ENCODE results near the gene CYGB. TPM values are rescaled to one million over a fixed set of nuclear protein-coding genes. Genes with fewer than 3 reads are reported as not detected.

Gene CYGB
- total and polyA plus RNA-seq, 2 of the 13 experiments (the other 11 are each of a cell fraction or from before 2014, with no cell fraction given) = 18.9 to 27.1 TPM

- WGBS (ENCODE audit: low lambda C conversion rate) = 56% methylated on average over 17 of the region's 17 CpGs
- FAIRE-seq = peak; percentile 32
- ATAC-seq = no peak
- H3K4me2 ChIP-seq (ENCODE audit: low read depth, low read length) = peak overlapping the region; percentile 73
- CTCF ChIA-PET (ENCODE audit: low intra/inter-chr PET ratio, low total read pairs) = interaction anchor here (1.8 kb wide), 1 partner anchor 61 kb away, joined by 5 read pairs; no protein-coding TSS in a partner anchor
- H2AFZ ChIP-seq (ENCODE audit: low read length) = no peak overlapping the region
- intact Hi-C loops (cut with micrococcal nuclease; ENCODE audit: unreplicated experiment) (loop anchor here (5.0 kb wide), 1 partner anchor 32 kb away; no protein-coding TSS in a partner anchor), in situ Hi-C loops (cut with HindIII; ENCODE audit: extremely low pct_ligation_motif_present, low pct_unique_long_range_greater_than_20kb) (loop anchor here (5.0 kb wide), 1 partner anchor 33 kb away; no protein-coding TSS in a partner anchor)
- peak overlapping the region; percentile 55 to 72 (median 58); a peak in 5 of 6 replicates for H3K4me3 ChIP-seq (replicated peaks in 1 of 3; ENCODE audit: insufficient read depth in 1 of 3, low read depth in 2 of 3, low read length in 3 of 3)
- TSS peak; percentile 63 for BruUV-seq (replicated peaks)
- DNase-seq (ENCODE audit: low spot score) = no peak
- no peaks in the 10 kb centered on the region for H3K9me3 ChIP-seq (ENCODE audit: low read length)
- H3K4me1 ChIP-seq (ENCODE audit: insufficient read depth, low read length) = peaks cover 50% of the 10 kb centered on the region
- no peaks in the 10 kb centered on the region for H4K20me1 ChIP-seq (ENCODE audit: insufficient read depth, low read length)
- POLR2A ChIA-PET = interaction anchor here (3.2 kb wide), 1 partner anchor 87 kb away, joined by 12 read pairs; no protein-coding TSS in a partner anchor
- H3K27me3 ChIP-seq (ENCODE audit: control insufficient read depth in 1 of 2, insufficient read depth in 2 of 2, low read length in 2 of 2) = peaks cover 11 to 44% of the 10 kb centered on the region in 2 experiments; a peak in 4 of 5 replicates
- no peak overlapping the region for H3K9ac ChIP-seq (ENCODE audit: insufficient read depth, low read depth, low read length)
- no peaks in the 10 kb centered on the region for H3K79me2 ChIP-seq (ENCODE audit: insufficient read depth, low read length)
- H3K36me3 ChIP-seq (replicated peaks in 1 of 2; ENCODE audit: control insufficient read depth in 1 of 2, insufficient read depth in 2 of 2, low read length in 2 of 2) = no peaks in the 10 kb centered on the region
- no peak overlapping the region for H3K27ac ChIP-seq (ENCODE audit: extremely low read length, insufficient read depth, low read length)
- TF ChIP-seq NR1H2 (CRISPR knock-in tag; IDR thresholded peaks at IDR 0.05; ENCODE audit: borderline replicate concordance, low read depth) (no peak), SIN3B (IDR thresholded peaks at IDR 0.05; ENCODE audit: low read length) (no peak), ZBTB38 (CRISPR knock-in tag; IDR thresholded peaks at IDR 0.05) (0 out of 2 replicates have a peak, but pooled peaks have one; percentile 39), THAP9 (CRISPR knock-in tag; IDR thresholded peaks at IDR 0.05; ENCODE audit: borderline replicate concordance) (0 out of 2 replicates have a peak, but pooled peaks have one; percentile 20), ZNF781 (CRISPR knock-in tag; IDR thresholded peaks at IDR 0.05; ENCODE audit: borderline replicate concordance, not compliant biosample characterization) (no peak), TEAD3 (CRISPR knock-in tag; optimal IDR thresholded peaks at IDR 0.05; ENCODE audit: borderline replicate concordance) (peak; percentile 54), ZBTB7A (CRISPR knock-in tag; IDR thresholded peaks at IDR 0.05) (no peak), ZNF772 (CRISPR knock-in tag; IDR thresholded peaks at IDR 0.05) (no peak), NFRKB (IDR thresholded peaks at IDR 0.05) (no peak), ZSCAN21 (CRISPR knock-in tag; IDR thresholded peaks at IDR 0.05; ENCODE audit: borderline replicate concordance) (0 out of 2 replicates have a peak, but pooled peaks have one; percentile 27), ATM (IDR thresholded peaks at IDR 0.05; ENCODE audit: borderline replicate concordance) (no peak)
- TF ChIP-seq, protein P1, sequence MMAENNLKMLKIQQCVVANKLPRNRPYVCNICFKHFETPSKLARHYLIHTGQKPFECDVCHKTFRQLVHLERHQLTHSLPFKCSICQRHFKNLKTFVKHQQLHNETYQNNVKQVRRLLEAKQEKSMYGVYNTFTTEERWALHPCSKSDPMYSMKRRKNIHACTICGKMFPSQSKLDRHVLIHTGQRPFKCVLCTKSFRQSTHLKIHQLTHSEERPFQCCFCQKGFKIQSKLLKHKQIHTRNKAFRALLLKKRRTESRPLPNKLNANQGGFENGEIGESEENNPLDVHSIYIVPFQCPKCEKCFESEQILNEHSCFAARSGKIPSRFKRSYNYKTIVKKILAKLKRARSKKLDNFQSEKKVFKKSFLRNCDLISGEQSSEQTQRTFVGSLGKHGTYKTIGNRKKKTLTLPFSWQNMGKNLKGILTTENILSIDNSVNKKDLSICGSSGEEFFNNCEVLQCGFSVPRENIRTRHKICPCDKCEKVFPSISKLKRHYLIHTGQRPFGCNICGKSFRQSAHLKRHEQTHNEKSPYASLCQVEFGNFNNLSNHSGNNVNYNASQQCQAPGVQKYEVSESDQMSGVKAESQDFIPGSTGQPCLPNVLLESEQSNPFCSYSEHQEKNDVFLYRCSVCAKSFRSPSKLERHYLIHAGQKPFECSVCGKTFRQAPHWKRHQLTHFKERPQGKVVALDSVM (CRISPR knock-in tag; IDR thresholded peaks at IDR 0.05) = peak; percentile 75; the same call in 1 of the 2 replicates
- TF ChIP-seq, protein P2, sequence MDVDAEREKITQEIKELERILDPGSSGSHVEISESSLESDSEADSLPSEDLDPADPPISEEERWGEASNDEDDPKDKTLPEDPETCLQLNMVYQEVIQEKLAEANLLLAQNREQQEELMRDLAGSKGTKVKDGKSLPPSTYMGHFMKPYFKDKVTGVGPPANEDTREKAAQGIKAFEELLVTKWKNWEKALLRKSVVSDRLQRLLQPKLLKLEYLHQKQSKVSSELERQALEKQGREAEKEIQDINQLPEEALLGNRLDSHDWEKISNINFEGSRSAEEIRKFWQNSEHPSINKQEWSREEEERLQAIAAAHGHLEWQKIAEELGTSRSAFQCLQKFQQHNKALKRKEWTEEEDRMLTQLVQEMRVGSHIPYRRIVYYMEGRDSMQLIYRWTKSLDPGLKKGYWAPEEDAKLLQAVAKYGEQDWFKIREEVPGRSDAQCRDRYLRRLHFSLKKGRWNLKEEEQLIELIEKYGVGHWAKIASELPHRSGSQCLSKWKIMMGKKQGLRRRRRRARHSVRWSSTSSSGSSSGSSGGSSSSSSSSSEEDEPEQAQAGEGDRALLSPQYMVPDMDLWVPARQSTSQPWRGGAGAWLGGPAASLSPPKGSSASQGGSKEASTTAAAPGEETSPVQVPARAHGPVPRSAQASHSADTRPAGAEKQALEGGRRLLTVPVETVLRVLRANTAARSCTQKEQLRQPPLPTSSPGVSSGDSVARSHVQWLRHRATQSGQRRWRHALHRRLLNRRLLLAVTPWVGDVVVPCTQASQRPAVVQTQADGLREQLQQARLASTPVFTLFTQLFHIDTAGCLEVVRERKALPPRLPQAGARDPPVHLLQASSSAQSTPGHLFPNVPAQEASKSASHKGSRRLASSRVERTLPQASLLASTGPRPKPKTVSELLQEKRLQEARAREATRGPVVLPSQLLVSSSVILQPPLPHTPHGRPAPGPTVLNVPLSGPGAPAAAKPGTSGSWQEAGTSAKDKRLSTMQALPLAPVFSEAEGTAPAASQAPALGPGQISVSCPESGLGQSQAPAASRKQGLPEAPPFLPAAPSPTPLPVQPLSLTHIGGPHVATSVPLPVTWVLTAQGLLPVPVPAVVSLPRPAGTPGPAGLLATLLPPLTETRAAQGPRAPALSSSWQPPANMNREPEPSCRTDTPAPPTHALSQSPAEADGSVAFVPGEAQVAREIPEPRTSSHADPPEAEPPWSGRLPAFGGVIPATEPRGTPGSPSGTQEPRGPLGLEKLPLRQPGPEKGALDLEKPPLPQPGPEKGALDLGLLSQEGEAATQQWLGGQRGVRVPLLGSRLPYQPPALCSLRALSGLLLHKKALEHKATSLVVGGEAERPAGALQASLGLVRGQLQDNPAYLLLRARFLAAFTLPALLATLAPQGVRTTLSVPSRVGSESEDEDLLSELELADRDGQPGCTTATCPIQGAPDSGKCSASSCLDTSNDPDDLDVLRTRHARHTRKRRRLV (CRISPR knock-in tag; IDR thresholded peaks at IDR 0.05) = no peak
These were observed 47.0 kb upstream of the CYGB start for GRCh38 chr17:76584427-76585032.
